ENCODE measurements around the gene SH2B2.
"Not testable (repeated sequence)": the region's sequence is repeated elsewhere in the genome, so short reads cannot be mapped to it uniquely, and the experiment has no call there.

GRCh38 chr7:102337002-102337401, 50.3 kb downstream of the SH2B2 start:
- TF ChIP-seq ZNF8 (CRISPR knock-in tag; IDR thresholded peaks at IDR 0.05); CSDC2 (CRISPR knock-in tag; IDR thresholded peaks at IDR 0.05); GLIS3 (CRISPR knock-in tag; IDR thresholded peaks at IDR 0.05); ARNTL (CRISPR knock-in tag; IDR thresholded peaks at IDR 0.05; ENCODE audit: borderline replicate concordance, low read depth); RARB (CRISPR knock-in tag; IDR thresholded peaks at IDR 0.05); ZNF565 (CRISPR knock-in tag; conservative IDR thresholded peaks at IDR 0.05; ENCODE audit: low read depth); ZNF70 (CRISPR knock-in tag; IDR thresholded peaks at IDR 0.05); ZFP3 (CRISPR knock-in tag; IDR thresholded peaks at IDR 0.05); CREB5 (CRISPR knock-in tag; IDR thresholded peaks at IDR 0.05; ENCODE audit: low read depth); ZFP30 (CRISPR knock-in tag; IDR thresholded peaks at IDR 0.05); TCF4 (CRISPR knock-in tag; IDR thresholded peaks at IDR 0.05; ENCODE audit: borderline replicate concordance); POU6F1 (CRISPR knock-in tag; IDR thresholded peaks at IDR 0.05; ENCODE audit: borderline replicate concordance, low read depth); ISL1 (CRISPR knock-in tag; IDR thresholded peaks at IDR 0.05): not testable (repeated sequence)
- TF ChIP-seq, protein P1, sequence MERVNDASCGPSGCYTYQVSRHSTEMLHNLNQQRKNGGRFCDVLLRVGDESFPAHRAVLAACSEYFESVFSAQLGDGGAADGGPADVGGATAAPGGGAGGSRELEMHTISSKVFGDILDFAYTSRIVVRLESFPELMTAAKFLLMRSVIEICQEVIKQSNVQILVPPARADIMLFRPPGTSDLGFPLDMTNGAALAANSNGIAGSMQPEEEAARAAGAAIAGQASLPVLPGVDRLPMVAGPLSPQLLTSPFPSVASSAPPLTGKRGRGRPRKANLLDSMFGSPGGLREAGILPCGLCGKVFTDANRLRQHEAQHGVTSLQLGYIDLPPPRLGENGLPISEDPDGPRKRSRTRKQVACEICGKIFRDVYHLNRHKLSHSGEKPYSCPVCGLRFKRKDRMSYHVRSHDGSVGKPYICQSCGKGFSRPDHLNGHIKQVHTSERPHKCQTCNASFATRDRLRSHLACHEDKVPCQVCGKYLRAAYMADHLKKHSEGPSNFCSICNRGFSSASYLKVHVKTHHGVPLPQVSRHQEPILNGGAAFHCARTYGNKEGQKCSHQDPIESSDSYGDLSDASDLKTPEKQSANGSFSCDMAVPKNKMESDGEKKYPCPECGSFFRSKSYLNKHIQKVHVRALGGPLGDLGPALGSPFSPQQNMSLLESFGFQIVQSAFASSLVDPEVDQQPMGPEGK (CRISPR knock-in tag; IDR thresholded peaks at IDR 0.05; ENCODE audit: borderline replicate concordance), result not testable (repeated sequence)
